Measurements from ENCODE around the gene ZNF223.

ZNF223 gene

GRCh38 chr19:44072543-44073401 is 20.9 kb downstream of the ZNF223 start:
- no peak for DNase-seq

- no peak for DNase-seq
These were observed 24.5 kb downstream of the ZNF223 start for GRCh38 chr19:44076325-44076724.

GRCh38 chr19:44092108-44092507 is 40.3 kb downstream of the ZNF223 start:
- DNase-seq: no peak

- peak; percentile 98 for DNase-seq
These were observed 42.3 kb downstream of the ZNF223 start, which contains the start of gene ZNF224 for GRCh38 chr19:44093931-44094765. Gene ZNF224 (plus strand): TSS chr19:44094361. CDS start chr19:44097874, 3,513 bp downstream.

- no peak for DNase-seq
These were observed 55.9 kb downstream of the ZNF223 start for GRCh38 chr19:44107751-44108150.

GRCh38 chr19:44109458-44109857 is 57.6 kb downstream of the ZNF223 start:
- no peak for DNase-seq

GRCh38 chr19:44111910-44112463 is 60.2 kb downstream of the ZNF223 start:
- peak; percentile 78 for DNase-seq

GRCh38 chr19:44112802-44113137 is 60.9 kb downstream of the ZNF223 start:
- DNase-seq: no peak

- peak; percentile 100 for DNase-seq
These were observed 61.4 kb downstream of the ZNF223 start, which contains the start of gene ZNF225 for GRCh38 chr19:44113138-44113783. Gene ZNF225 (plus strand): TSS chr19:44113399. CDS start chr19:44115828, 2,429 bp downstream.

- no peak for DNase-seq
These were observed 62.1 kb downstream of the ZNF223 start for GRCh38 chr19:44113784-44114390.

Measured in eye (tissue), 1 donor.